Measurements from ENCODE around the gene SHC3.

GRCh38 chr9:89224633-89225032 is 46.0 kb upstream of the SHC3 start:
- TF ChIP-seq POLR2A (IDR thresholded peaks at IDR 0.05) = no peak
- TF ChIP-seq, protein P1, sequence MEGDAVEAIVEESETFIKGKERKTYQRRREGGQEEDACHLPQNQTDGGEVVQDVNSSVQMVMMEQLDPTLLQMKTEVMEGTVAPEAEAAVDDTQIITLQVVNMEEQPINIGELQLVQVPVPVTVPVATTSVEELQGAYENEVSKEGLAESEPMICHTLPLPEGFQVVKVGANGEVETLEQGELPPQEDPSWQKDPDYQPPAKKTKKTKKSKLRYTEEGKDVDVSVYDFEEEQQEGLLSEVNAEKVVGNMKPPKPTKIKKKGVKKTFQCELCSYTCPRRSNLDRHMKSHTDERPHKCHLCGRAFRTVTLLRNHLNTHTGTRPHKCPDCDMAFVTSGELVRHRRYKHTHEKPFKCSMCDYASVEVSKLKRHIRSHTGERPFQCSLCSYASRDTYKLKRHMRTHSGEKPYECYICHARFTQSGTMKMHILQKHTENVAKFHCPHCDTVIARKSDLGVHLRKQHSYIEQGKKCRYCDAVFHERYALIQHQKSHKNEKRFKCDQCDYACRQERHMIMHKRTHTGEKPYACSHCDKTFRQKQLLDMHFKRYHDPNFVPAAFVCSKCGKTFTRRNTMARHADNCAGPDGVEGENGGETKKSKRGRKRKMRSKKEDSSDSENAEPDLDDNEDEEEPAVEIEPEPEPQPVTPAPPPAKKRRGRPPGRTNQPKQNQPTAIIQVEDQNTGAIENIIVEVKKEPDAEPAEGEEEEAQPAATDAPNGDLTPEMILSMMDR (IDR thresholded peaks at IDR 0.05) = no peak
